H1 (cell line): ENCODE results near the gene ANXA6. TPM values are rescaled to one million over a fixed set of nuclear protein-coding genes. Genes with fewer than 3 reads are reported as not detected.

Source experiments
- CTCF ChIA-PET: fragments of 300-600 bp; sonication (Branson Sonifier 250); formaldehyde crosslinking; loops from one replicate; lab custom pipeline; 2021; ENCODE audit not compliant: partially characterized antibody; lab: Charles Lee
- POLR2A ChIA-PET: fragments of 300-600 bp; sonication (Branson Sonifier 250); formaldehyde crosslinking; loops from one replicate; lab custom pipeline; 2021; ENCODE audit warnings: inconsistent platforms; ENCODE audit not compliant: partially characterized antibody; lab: Charles Lee
- DNase-seq, 2 experiments: peaks; one replicate each; pipeline versions ENCODE4 v3.0.0 to v3.0.0-alpha.2; 2010 to 2022; ENCODE audit warnings: low spot score in 2 of 2, low read depth in 1 of 2, mixed read lengths in 1 of 2
- FAIRE-seq: peaks from 2 replicates; lab custom pipeline; 2011; peaks lifted over from hg19 to GRCh38; lab: Jason Lieb, UNC
- H2AFZ ChIP-seq: 2 replicates; pipeline ENCODE4 v1.8.1; 2012; ENCODE audit warnings: low read length, inconsistent platforms
- H2AK5ac ChIP-seq: 2 replicates; pipeline ENCODE4 v1.6.1; 2013; ENCODE audit warnings: low read depth, low read length
- H2BK120ac ChIP-seq: replicated peaks from 2 replicates; pipeline ENCODE3; 2013; ENCODE audit warnings: low read depth, low read length, inconsistent platforms
- H2BK12ac ChIP-seq: 2 replicates; pipeline ENCODE4 v1.6.1; 2013; ENCODE audit warnings: low read depth, low read length
- H2BK15ac ChIP-seq: 2 replicates; pipeline ENCODE4 v1.6.1; 2013; ENCODE audit warnings: low read length
- H2BK20ac ChIP-seq: 2 replicates; pipeline ENCODE4 v1.6.1; 2013; ENCODE audit warnings: low read length
- H2BK5ac ChIP-seq: 2 replicates; pipeline ENCODE4 v1.6.1; 2013; ENCODE audit warnings: low read depth, low read length
- H3K14ac ChIP-seq: 2 replicates; pipeline ENCODE4 v1.6.1; 2013; ENCODE audit warnings: inconsistent platforms; ENCODE audit not compliant: insufficient read length
- H3K18ac ChIP-seq: 2 replicates; pipeline ENCODE4 v1.6.1; 2013; ENCODE audit warnings: low read length; ENCODE audit errors: extremely low read depth
- H3K23ac ChIP-seq: 2 replicates; pipeline ENCODE4 v1.6.1; 2013; ENCODE audit warnings: inconsistent platforms; ENCODE audit not compliant: insufficient read length
- H3K23me2 ChIP-seq: 2 replicates; pipeline ENCODE4 v1.6.1; 2013; ENCODE audit warnings: low read depth, low read length
- H3K27ac ChIP-seq: 2 replicates; pipeline ENCODE4 v1.6.1; 2011; ENCODE audit warnings: low read depth, low read length, inconsistent platforms
- H3K27me3 ChIP-seq, 4 experiments: replicated peaks in 1 of 4; 1 replicate in 1 of 4; 2 replicates in 3 of 4; pipeline versions ENCODE4 v1.6.1 to v1.8.1; 2011 to 2013; ENCODE audit warnings: low read length in 3 of 4, mild to moderate bottlenecking in 3 of 4, inconsistent platforms in 2 of 4, mixed read lengths in 2 of 4, moderate library complexity in 1 of 4; ENCODE audit not compliant: control insufficient read depth in 3 of 4, insufficient read depth in 3 of 4; ENCODE audit errors: extremely low read depth in 1 of 4
- H3K36me3 ChIP-seq, 4 experiments: 2 replicates each; pipeline versions ENCODE4 v1.6.1 to v1.8.1; 2011 to 2013; ENCODE audit warnings: mild to moderate bottlenecking in 4 of 4, low read length in 3 of 4, moderate library complexity in 2 of 4, control low read depth in 1 of 4, inconsistent platforms in 1 of 4; ENCODE audit not compliant: insufficient read depth in 4 of 4, control insufficient read depth in 2 of 4
- H3K4ac ChIP-seq: replicated peaks from 2 replicates; pipeline ENCODE3; 2013; ENCODE audit warnings: low read length, low read depth, mixed read lengths, inconsistent platforms; ENCODE audit not compliant: insufficient read length
- H3K4me1 ChIP-seq, 4 experiments: replicated peaks in 1 of 4; 1 replicate in 1 of 4; 2 replicates in 3 of 4; pipeline versions ENCODE4 v1.6.1 to v1.8.1; 2011 to 2013; ENCODE audit warnings: low read length in 3 of 4, inconsistent platforms in 2 of 4, mixed read lengths in 1 of 4; ENCODE audit not compliant: insufficient read depth in 4 of 4, control insufficient read depth in 3 of 4
- H3K4me2 ChIP-seq, 2 experiments: 2 replicates each; pipeline versions ENCODE4 v1.6.1 to v1.8.1; 2011 to 2013; ENCODE audit warnings: low read depth in 2 of 2, low read length in 2 of 2, control low read depth in 1 of 2, inconsistent platforms in 1 of 2, mild to moderate bottlenecking in 1 of 2; ENCODE audit not compliant: insufficient read depth in 1 of 2
- H3K4me3 ChIP-seq, 4 experiments: fragments of 200-600, 300-600 bp in 1 of 4; sonication (generic), shearing (Covaris generic), sonication (Bioruptor Twin) in 1 of 4; 2 replicates each; pipeline versions ENCODE4 v1.5.1 to v1.8.1; 2011 to 2016; ENCODE audit warnings: low read length in 4 of 4, low read depth in 3 of 4, control low read depth in 2 of 4, inconsistent platforms in 2 of 4, mild to moderate bottlenecking in 2 of 4, mixed read lengths in 1 of 4, moderate library complexity in 1 of 4; ENCODE audit not compliant: insufficient read depth in 2 of 4; ENCODE audit errors: extremely low read depth in 1 of 4
- H3K56ac ChIP-seq: replicated peaks from 2 replicates; pipeline ENCODE3; 2013; ENCODE audit warnings: low read depth, mild to moderate bottlenecking, mixed read lengths, low read length, inconsistent platforms; ENCODE audit not compliant: insufficient read length
- H3K79me1 ChIP-seq: 2 replicates; pipeline ENCODE4 v1.6.1; 2013; ENCODE audit warnings: low read depth, low read length, control low read depth
- H3K79me2 ChIP-seq, 2 experiments: 2 replicates each; pipeline versions ENCODE4 v1.6.1 to v1.8.1; 2012 to 2013; ENCODE audit warnings: low read length in 2 of 2, mild to moderate bottlenecking in 2 of 2, inconsistent platforms in 1 of 2; ENCODE audit not compliant: insufficient read depth in 2 of 2, control insufficient read depth in 1 of 2
- H3K9ac ChIP-seq, 4 experiments: replicated peaks in 1 of 4; 1 replicate in 1 of 4; 2 replicates in 3 of 4; pipeline versions ENCODE4 v1.6.1 to v1.8.1; 2011 to 2013; ENCODE audit warnings: low read depth in 3 of 4, low read length in 3 of 4, control low read depth in 2 of 4, mild to moderate bottlenecking in 2 of 4, moderate library complexity in 2 of 4, inconsistent platforms in 1 of 4; ENCODE audit errors: extremely low read depth in 1 of 4
- H3K9me3 ChIP-seq, 2 experiments: 2 replicates each; pipeline versions ENCODE4 v1.6.1 to v1.8.1; 2012 to 2013; ENCODE audit warnings: mild to moderate bottlenecking in 2 of 2, moderate library complexity in 2 of 2, control low read depth in 1 of 2, inconsistent platforms in 1 of 2, low read depth in 1 of 2, low read length in 1 of 2, mixed read lengths in 1 of 2; ENCODE audit not compliant: insufficient read depth in 2 of 2
- H4K20me1 ChIP-seq, 2 experiments: replicated peaks in 1 of 2; 2 replicates each; pipeline versions ENCODE3 to v1.8.1; 2011 to 2013; ENCODE audit warnings: inconsistent platforms in 2 of 2, low read length in 2 of 2, mild to moderate bottlenecking in 1 of 2; ENCODE audit not compliant: insufficient read depth in 2 of 2, control insufficient read depth in 1 of 2
- H4K5ac ChIP-seq: 2 replicates; pipeline ENCODE4 v1.6.1; 2013; ENCODE audit warnings: low read length, low read depth, mixed read lengths, inconsistent platforms; ENCODE audit not compliant: insufficient read length
- H4K8ac ChIP-seq: 2 replicates; pipeline ENCODE4 v1.8.0; 2013; ENCODE audit warnings: mild to moderate bottlenecking, moderate library complexity, low read length, inconsistent platforms; ENCODE audit not compliant: insufficient read depth; ENCODE audit errors: extremely low read depth
- H4K91ac ChIP-seq: replicated peaks from 2 replicates; pipeline ENCODE3; 2013; ENCODE audit warnings: low read length, mixed read lengths, inconsistent platforms; ENCODE audit not compliant: insufficient read length
- ATF3 ChIP-seq: IDR thresholded peaks from 2 replicates; pipeline ENCODE4 v1.6.1; 2011; ENCODE audit warnings: low read depth, mild to moderate bottlenecking, low read length; ENCODE audit not compliant: insufficient read depth
- CTCF ChIP-seq, 3 experiments: IDR thresholded peaks; 1 replicate in 2 of 3; 2 replicates in 1 of 3; pipeline versions ENCODE4 v1.5.1 to v1.6.1; 2011; ENCODE audit warnings: low read length in 3 of 3, mild to moderate bottlenecking in 3 of 3, inconsistent platforms in 2 of 3, low read depth in 1 of 3, moderate library complexity in 1 of 3; ENCODE audit not compliant: insufficient read depth in 1 of 3; ENCODE audit errors: control extremely low read depth in 1 of 3
- POLR2A ChIP-seq, 2 experiments: IDR thresholded peaks; 1 replicate in 1 of 2; 2 replicates in 1 of 2; pipeline ENCODE4 v1.6.1; 2011; ENCODE audit warnings: low read depth in 2 of 2, low read length in 2 of 2, mild to moderate bottlenecking in 2 of 2; ENCODE audit errors: control extremely low read depth in 1 of 2
- RBBP5 ChIP-seq: IDR thresholded peaks from 2 replicates; pipeline ENCODE4 v1.7.1; 2012; ENCODE audit warnings: low read depth, mild to moderate bottlenecking, inconsistent platforms, low read length, moderate library complexity, borderline replicate concordance
- SIN3A ChIP-seq, 2 experiments: IDR thresholded peaks in 1 of 2; conservative IDR thresholded peaks in 1 of 2; 2 replicates each; pipeline ENCODE4 v1.6.1; 2011 to 2012; ENCODE audit warnings: low read length in 2 of 2, improper control_type of control experiment in 1 of 2, low read depth in 1 of 2, mild to moderate bottlenecking in 1 of 2
- SP4 ChIP-seq: IDR thresholded peaks from 2 replicates; pipeline ENCODE4 v1.6.1; 2012; ENCODE audit warnings: low read length, inconsistent platforms
- TAF1 ChIP-seq: IDR thresholded peaks from 2 replicates; pipeline ENCODE4 v1.6.1; 2011; ENCODE audit warnings: mild to moderate bottlenecking, low read depth, low read length
- WGBS, 2 experiments: shearing (Covaris generic) in 1 of 2; methylation state at CpG; one replicate each; pipeline versions ENCODE4 v1.1.6 to v1.1.7; 2013 to 2015; ENCODE audit warnings: low lambda C conversion rate in 2 of 2, mixed read lengths in 2 of 2, inconsistent platforms in 1 of 2, low coverage in 1 of 2, missing lambda C conversion rate in 1 of 2; ENCODE audit not compliant: insufficient replicate concordance in 2 of 2, insufficient coverage in 1 of 2, insufficient read length in 1 of 2; ENCODE audit errors: extremely low coverage in 1 of 2, missing lambda C conversion rate in 1 of 2; 5-methylcytosine and 5-hydroxymethylcytosine counted together
- polyA plus RNA-seq, 7 experiments: library from polyadenylated mRNA; depleted of rRNA in 3 of 7; stranded (reverse) in 5 of 7; unstranded in 2 of 7; fragments of >200 nt in 5 of 7; fragments of 200-250 nt in 2 of 7; gene quantifications; 1 replicate in 5 of 7; 2 replicates in 1 of 7; 4 replicates in 1 of 7; pipeline versions ENCODE4 v1.2.1 to v1.2.3, GENCODE V29; 2011 to 2013; ENCODE audit warnings: missing spikeins in 2 of 7, mixed read lengths in 2 of 7
- total RNA-seq: library from RNA; stranded (reverse); fragmentation: NEBNext Ultra II Directional; extraction: Animal tissue kit (Norgen Biotek cat#: 25700); gene quantifications from 2 replicates; pipeline ENCODE4 v1.2.1, GENCODE V29; 2021
- TF ChIP-seq, protein P1 (sequence below): IDR thresholded peaks from 2 replicates; pipeline ENCODE4 v1.6.1; 2012; ENCODE audit warnings: low read length, inconsistent platforms

The ANXA6 gene
- total and polyA plus RNA-seq, 2 of the 8 experiments (the other 6 are each of a cell fraction or from before 2014, with no cell fraction given) = 61.3 to 78.6 TPM

DNA sequence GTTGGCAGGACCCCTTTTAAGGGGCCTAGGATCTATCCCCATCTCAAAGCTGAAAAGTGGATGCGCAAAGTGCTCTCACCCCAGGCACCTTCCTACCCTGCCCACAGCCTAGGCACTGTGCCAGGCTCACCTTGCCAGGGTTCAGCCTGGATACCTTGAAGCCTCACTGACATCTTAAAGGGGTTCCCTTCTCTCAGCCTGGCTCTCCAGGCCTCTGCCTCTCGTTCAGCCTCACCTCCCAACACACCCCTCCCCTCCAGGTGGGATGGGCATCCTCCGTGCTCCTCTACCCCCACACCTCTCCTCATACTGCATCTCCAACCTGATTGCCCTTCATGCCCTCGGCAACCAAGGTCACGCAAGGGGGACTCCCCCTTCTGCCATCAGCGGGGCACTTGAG is 102.2 kb downstream of the ANXA6 start:
- no peak overlapping the region for H3K27ac ChIP-seq
- H3K23ac ChIP-seq = no peak overlapping the region
- H2BK20ac ChIP-seq = no peak overlapping the region
- no peaks in the 10 kb centered on the region for H3K27me3 ChIP-seq
- ChIA-PET CTCF (interaction anchor here (8.7 to 14.2 kb wide), 5 partner anchors 15 to 112 kb away, joined by 105 to 777 read pairs (median 163); partner anchors contain the start of gene TNIP1), POLR2A (no interaction called here)
- H2BK15ac ChIP-seq = no peak overlapping the region
- no peak overlapping the region for H4K5ac ChIP-seq
- no peak overlapping the region for H4K91ac ChIP-seq
- H3K36me3 ChIP-seq = peaks cover 0 to 5% (median 2%) of the 10 kb centered on the region in 4 experiments; a peak in 3 of 8 replicates
- no peak overlapping the region for H2BK120ac ChIP-seq
- DNase-seq (no peak), FAIRE-seq (no peak)
- no peak overlapping the region for H3K56ac ChIP-seq
- H4K8ac ChIP-seq = no peak overlapping the region
- no peak overlapping the region for H3K4me3 ChIP-seq
- peaks cover 2 to 8% of the 10 kb centered on the region in 2 experiments for H4K20me1 ChIP-seq
- WGBS, 2 experiments = 89% methylated on average over 6 of the region's 6 CpGs; no CpG with 5 or more reads in 1 of the 2 experiments
- H3K79me2 ChIP-seq = no peaks in the 10 kb centered on the region
- H2AK5ac ChIP-seq = no peak overlapping the region
- no peak overlapping the region for H3K9ac ChIP-seq
- no peaks in the 10 kb centered on the region for H3K23me2 ChIP-seq
- H3K4me1 ChIP-seq = no peaks in the 10 kb centered on the region
- H3K79me1 ChIP-seq = no peaks in the 10 kb centered on the region
- H2BK5ac ChIP-seq = no peak overlapping the region
- H3K4ac ChIP-seq = no peak overlapping the region
- H3K14ac ChIP-seq = no peak overlapping the region
- H3K9me3 ChIP-seq = no peaks in the 10 kb centered on the region
- no peak overlapping the region for H2BK12ac ChIP-seq
- H3K18ac ChIP-seq = no peak overlapping the region
- H3K4me2 ChIP-seq = no peak overlapping the region
- H2AFZ ChIP-seq = no peak overlapping the region
- TF ChIP-seq SP4 (no peak), CTCF (IDR thresholded peaks at IDR 0.05; ENCODE audit: control extremely low read depth in 1 of 3, insufficient read depth in 1 of 3, low read depth in 1 of 3, low read length in 3 of 3) (no peak), ATF3 (no peak), RBBP5 (no peak), TAF1 (no peak), SIN3A (conservative IDR thresholded peaks at IDR 0.05 in 1 of 2, IDR thresholded peaks at IDR 0.05 in 1 of 2; ENCODE audit: low read depth in 1 of 2, low read length in 2 of 2) (no peak), POLR2A (IDR thresholded peaks at IDR 0.05; ENCODE audit: control extremely low read depth in 1 of 2, low read depth in 2 of 2, low read length in 2 of 2) (no peak)
- TF ChIP-seq, protein P1, sequence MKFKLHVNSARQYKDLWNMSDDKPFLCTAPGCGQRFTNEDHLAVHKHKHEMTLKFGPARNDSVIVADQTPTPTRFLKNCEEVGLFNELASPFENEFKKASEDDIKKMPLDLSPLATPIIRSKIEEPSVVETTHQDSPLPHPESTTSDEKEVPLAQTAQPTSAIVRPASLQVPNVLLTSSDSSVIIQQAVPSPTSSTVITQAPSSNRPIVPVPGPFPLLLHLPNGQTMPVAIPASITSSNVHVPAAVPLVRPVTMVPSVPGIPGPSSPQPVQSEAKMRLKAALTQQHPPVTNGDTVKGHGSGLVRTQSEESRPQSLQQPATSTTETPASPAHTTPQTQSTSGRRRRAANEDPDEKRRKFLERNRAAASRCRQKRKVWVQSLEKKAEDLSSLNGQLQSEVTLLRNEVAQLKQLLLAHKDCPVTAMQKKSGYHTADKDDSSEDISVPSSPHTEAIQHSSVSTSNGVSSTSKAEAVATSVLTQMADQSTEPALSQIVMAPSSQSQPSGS = no peak
